ENCODE measurements around the gene AHSG. TPM values are rescaled to one million over a fixed set of nuclear protein-coding genes. Genes with fewer than 3 reads are reported as not detected.

Gene AHSG
- total and polyA plus RNA-seq, 2 donors (not counting 3 experiments of a cell fraction or from before 2014, with no cell fraction given) = not detected

DNA sequence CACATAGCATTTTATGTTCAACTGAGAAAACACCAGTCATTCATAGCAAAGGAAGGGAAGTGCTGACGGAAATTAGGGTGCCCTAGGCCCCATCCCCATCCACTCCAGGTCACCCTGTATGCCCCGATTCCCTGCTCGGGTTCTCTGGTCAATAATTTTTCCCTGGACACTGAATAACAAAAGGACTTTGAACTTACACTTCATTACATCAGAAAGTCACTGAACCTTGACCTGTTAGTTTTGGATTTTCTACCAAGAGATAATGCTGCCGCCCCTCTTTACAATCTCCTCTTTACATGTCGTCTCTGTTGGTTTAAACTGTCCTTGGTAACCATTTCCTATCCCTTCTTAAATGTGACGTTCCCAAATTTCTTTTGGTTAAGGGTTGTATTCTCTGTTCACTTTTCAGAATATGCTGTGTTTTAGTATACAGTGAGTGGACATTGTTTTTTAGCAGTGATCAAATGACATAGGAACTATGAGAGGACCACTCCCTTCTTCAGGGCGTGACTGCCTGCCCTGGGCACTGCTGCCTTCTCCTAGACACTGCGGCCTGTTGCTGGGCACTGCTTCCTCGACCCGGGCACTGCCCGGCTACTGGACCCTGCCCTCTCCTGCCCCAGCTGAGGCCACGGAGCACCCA is 13.6 kb upstream of the AHSG start:
- Histone ChIP-seq H3K9me1 (replicated peaks; ENCODE audit: control insufficient read depth, extremely low read depth, insufficient read depth, low read length) (no peaks in the 10 kb centered on the region), H4K20me1 (replicated peaks; ENCODE audit: control insufficient read depth, extremely low read depth, insufficient read depth, low read length) (no peaks in the 10 kb centered on the region), H3K79me2 (ENCODE audit: control insufficient read depth, insufficient read depth, low read length) (no peaks in the 10 kb centered on the region), H3K4me3 (replicated peaks in 1 of 3; ENCODE audit: insufficient read depth in 1 of 3, low read depth in 1 of 3, low read length in 3 of 3) (no peak overlapping the region), H3K27me3 (ENCODE audit: control insufficient read depth in 2 of 2, insufficient read depth in 2 of 2, low read length in 2 of 2) (peaks cover 0 to 4% of the 10 kb centered on the region in 2 experiments), H3K4me1 (ENCODE audit: control insufficient read depth, extremely low read depth, insufficient read depth, low read length) (no peaks in the 10 kb centered on the region), H3K27ac (ENCODE audit: insufficient read depth, low read depth, low read length) (no peak overlapping the region), H2AFZ (ENCODE audit: low read depth, low read length) (no peak overlapping the region), H3K9ac (replicated peaks; ENCODE audit: extremely low read depth, insufficient read depth, low read length) (no peak overlapping the region), H3K4me2 (ENCODE audit: insufficient read depth, low read length) (no peak overlapping the region), H3K36me3 (ENCODE audit: control insufficient read depth in 2 of 2, extremely low read depth in 1 of 2, insufficient read depth in 2 of 2, low read length in 2 of 2) (no peaks in the 10 kb centered on the region), H3K9me3 (replicated peaks; ENCODE audit: control insufficient read depth, insufficient read depth, low read length) (no peaks in the 10 kb centered on the region)
- dilution Hi-C loops (cut with MboI; ENCODE audit: extremely low pct_ligation_motif_present, low sequenced_read_pairs) = no loop called here
- POLR2A ChIA-PET = no interaction called here
- intact Hi-C loops (cut with micrococcal nuclease) = no loop called here
- CTCF ChIA-PET = interaction anchor here (1.0 to 2.4 kb wide), 4 partner anchors 10 to 18 kb away, joined by 3 to 11 read pairs (median 5); partner anchors contain the start of gene AHSG
- no peak for DNase-seq (ENCODE audit: low read depth, low spot score)
- BruUV-seq (replicated peaks) = no TSS peak
- FAIRE-seq = no peak
- TF ChIP-seq FOS (IDR thresholded peaks at IDR 0.05; ENCODE audit: borderline replicate concordance, insufficient read depth, low read length) (no peak), MYC (IDR thresholded peaks at IDR 0.05; ENCODE audit: low read depth, low read length) (no peak), GATA2 (IDR thresholded peaks at IDR 0.05; ENCODE audit: insufficient read depth, insufficient read length, low read depth, low read length) (no peak), JUN (IDR thresholded peaks at IDR 0.05; ENCODE audit: borderline replicate concordance, insufficient read depth, insufficient read length, low read depth) (no peak), POLR2A (IDR thresholded peaks at IDR 0.05; ENCODE audit: low read depth, low read length) (no peak), EZH2 (IDR thresholded peaks at IDR 0.05; ENCODE audit: borderline replicate concordance, low read depth, low read length, severe bottlenecking) (no peak), POLR2AphosphoS5 (IDR thresholded peaks at IDR 0.05; ENCODE audit: insufficient read depth, low read depth, low read length) (no peak)
- TF ChIP-seq, protein P1, sequence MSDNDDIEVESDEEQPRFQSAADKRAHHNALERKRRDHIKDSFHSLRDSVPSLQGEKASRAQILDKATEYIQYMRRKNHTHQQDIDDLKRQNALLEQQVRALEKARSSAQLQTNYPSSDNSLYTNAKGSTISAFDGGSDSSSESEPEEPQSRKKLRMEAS (IDR thresholded peaks at IDR 0.05; ENCODE audit: insufficient read depth, insufficient read length) = no peak
- TF ChIP-seq, protein P2, sequence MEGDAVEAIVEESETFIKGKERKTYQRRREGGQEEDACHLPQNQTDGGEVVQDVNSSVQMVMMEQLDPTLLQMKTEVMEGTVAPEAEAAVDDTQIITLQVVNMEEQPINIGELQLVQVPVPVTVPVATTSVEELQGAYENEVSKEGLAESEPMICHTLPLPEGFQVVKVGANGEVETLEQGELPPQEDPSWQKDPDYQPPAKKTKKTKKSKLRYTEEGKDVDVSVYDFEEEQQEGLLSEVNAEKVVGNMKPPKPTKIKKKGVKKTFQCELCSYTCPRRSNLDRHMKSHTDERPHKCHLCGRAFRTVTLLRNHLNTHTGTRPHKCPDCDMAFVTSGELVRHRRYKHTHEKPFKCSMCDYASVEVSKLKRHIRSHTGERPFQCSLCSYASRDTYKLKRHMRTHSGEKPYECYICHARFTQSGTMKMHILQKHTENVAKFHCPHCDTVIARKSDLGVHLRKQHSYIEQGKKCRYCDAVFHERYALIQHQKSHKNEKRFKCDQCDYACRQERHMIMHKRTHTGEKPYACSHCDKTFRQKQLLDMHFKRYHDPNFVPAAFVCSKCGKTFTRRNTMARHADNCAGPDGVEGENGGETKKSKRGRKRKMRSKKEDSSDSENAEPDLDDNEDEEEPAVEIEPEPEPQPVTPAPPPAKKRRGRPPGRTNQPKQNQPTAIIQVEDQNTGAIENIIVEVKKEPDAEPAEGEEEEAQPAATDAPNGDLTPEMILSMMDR (IDR thresholded peaks at IDR 0.05; ENCODE audit: extremely low read depth in 1 of 2, insufficient read depth in 1 of 2, low read depth in 1 of 2, low read length in 2 of 2) = no peak
